GM23338 (cell line): ENCODE results near the gene RHOBTB3. TPM values are rescaled to one million over a fixed set of nuclear protein-coding genes. Genes with fewer than 3 reads are reported as not detected.

Experiments used
- ATAC-seq: fragments of 200-7000 bp; cut with Tn5 transposase; 3 replicates; pipeline ENCODE4 v1.9.1; 2020
- DNase-seq: peaks from one replicate; pipeline ENCODE4 v3.0.0-alpha.2; 2015; ENCODE audit warnings: low spot score
- H2AFZ ChIP-seq: fragments of 200-600 bp; sonication (generic); 2 replicates; pipeline ENCODE4 v1.8.0; 2016; ENCODE audit warnings: antibody characterized with exemption, mild to moderate bottlenecking, moderate library complexity
- H3F3A ChIP-seq: fragments of 200-600 bp; sonication (generic); replicated peaks from 2 replicates; pipeline ENCODE4 v1.8.0; 2017; ENCODE audit warnings: antibody characterized with exemption, mixed run types, low read depth
- H3K27ac ChIP-seq: fragments of 200-600 bp; sonication (generic); 2 replicates; pipeline ENCODE4 v1.6.1; 2016; ENCODE audit warnings: low read depth
- H3K27me3 ChIP-seq: fragments of 200-600 bp; sonication (generic); 2 replicates; pipeline ENCODE4 v1.8.0; 2016; ENCODE audit warnings: mild to moderate bottlenecking, mixed run types, moderate library complexity; ENCODE audit not compliant: insufficient read depth
- H3K36me3 ChIP-seq: fragments of 200-600 bp; sonication (generic); 2 replicates; pipeline ENCODE4 v1.8.0; 2016; ENCODE audit warnings: mild to moderate bottlenecking; ENCODE audit not compliant: insufficient read depth
- H3K4me1 ChIP-seq: fragments of 200-600 bp; sonication (generic); 2 replicates; pipeline ENCODE4 v1.8.0; 2016; ENCODE audit warnings: mild to moderate bottlenecking, moderate library complexity; ENCODE audit not compliant: insufficient read depth
- H3K4me2 ChIP-seq: fragments of 200-600 bp; sonication (generic); 2 replicates; pipeline ENCODE4 v1.7.1; 2017; ENCODE audit warnings: mixed run types
- H3K4me3 ChIP-seq: fragments of 200-600 bp; sonication (generic); 2 replicates; pipeline ENCODE4 v1.6.1; 2016; ENCODE audit warnings: mixed run types
- H3K79me2 ChIP-seq: fragments of 200-600 bp; sonication (generic); replicated peaks from 2 replicates; pipeline ENCODE4 v1.8.0; 2017; ENCODE audit warnings: mild to moderate bottlenecking; ENCODE audit not compliant: insufficient read depth
- H3K9me2 ChIP-seq: fragments of 200-600 bp; sonication (generic); 2 replicates; pipeline ENCODE4 v1.8.0; 2017; ENCODE audit not compliant: insufficient read depth
- H4K20me1 ChIP-seq: fragments of 200-600 bp; sonication (generic); replicated peaks from 2 replicates; pipeline ENCODE4 v1.8.0; 2017; ENCODE audit warnings: mild to moderate bottlenecking; ENCODE audit not compliant: insufficient read depth
- H3K27ac Mint-ChIP-seq: 2 replicates; pipeline ENCODE4 v1.8.0; 2020; ENCODE audit warnings: inconsistent platforms, mild to moderate bottlenecking, moderate library complexity, mixed read lengths
- H3K27me3 Mint-ChIP-seq: 3 replicates; pipeline ENCODE4 v1.8.0; 2022; ENCODE audit warnings: low read depth, mild to moderate bottlenecking, moderate library complexity, mixed read lengths, inconsistent platforms; ENCODE audit not compliant: insufficient read depth, poor library complexity
- H3K36me3 Mint-ChIP-seq: 3 replicates; pipeline ENCODE4 v1.8.0; 2021; ENCODE audit warnings: low read depth, mild to moderate bottlenecking, inconsistent platforms, moderate library complexity, mixed read lengths
- H3K4me1 Mint-ChIP-seq: 3 replicates; pipeline ENCODE4 v1.8.0; 2020; ENCODE audit warnings: mild to moderate bottlenecking, inconsistent platforms, mixed read lengths
- H3K4me3 Mint-ChIP-seq: 3 replicates; pipeline ENCODE4 v1.8.0; 2021; ENCODE audit warnings: moderate library complexity, mild to moderate bottlenecking, inconsistent platforms, mixed read lengths
- H3K9me3 Mint-ChIP-seq: 3 replicates; pipeline ENCODE4 v1.8.0; 2020; ENCODE audit warnings: moderate library complexity, mild to moderate bottlenecking, inconsistent platforms, mixed read lengths
- CREB1 ChIP-seq: fragments of 250-450 bp; sonication (Bioruptor Pico); IDR thresholded peaks from 2 replicates; pipeline ENCODE4 v1.5.0; 2020; ENCODE audit warnings: low read depth, mild to moderate bottlenecking, moderate library complexity
- EZH2 ChIP-seq: fragments of 200-600 bp; sonication (generic); IDR thresholded peaks from one replicate; pipeline ENCODE4 v1.8.0; 2017; ENCODE audit warnings: antibody characterized with exemption, mild to moderate bottlenecking, low read depth; ENCODE audit not compliant: unreplicated experiment
- JUNB ChIP-seq: IDR thresholded peaks from one replicate; pipeline ENCODE4 v1.6.1; 2016; ENCODE audit warnings: antibody characterized with exemption; ENCODE audit not compliant: unreplicated experiment
- NANOG ChIP-seq: IDR thresholded peaks from 2 replicates; pipeline ENCODE4 v1.6.1; 2016; ENCODE audit warnings: antibody characterized with exemption, borderline replicate concordance
- ZNF114 ChIP-seq: fragments of 250-450 bp; sonication (Bioruptor Pico); IDR thresholded peaks from 2 replicates; pipeline ENCODE4 v1.5.0; 2020; ENCODE audit warnings: mild to moderate bottlenecking, moderate library complexity
- polyA plus RNA-seq: library from polyadenylated mRNA; unstranded; fragments of >200 nt; fragmentation: Nextera tagmentation; extraction: Ambion mirVana; gene quantifications from 2 replicates; pipeline ENCODE4 v1.2.1, GENCODE V29; 2016
- total RNA-seq: library from RNA; depleted of rRNA; stranded (reverse); fragments of >200 nt; shearing (Covaris generic); gene quantifications from 2 replicates; pipeline ENCODE4 v1.2.3, GENCODE V29; 2014
- TF ChIP-seq, protein P1 (sequence below): IDR thresholded peaks from 2 replicates; pipeline ENCODE4 v1.6.1; 2016; ENCODE audit warnings: antibody characterized with exemption
- TF ChIP-seq, protein P2 (sequence below), 2 experiments: fragments of 200-600 bp in 1 of 2; sonication (generic) in 1 of 2; conservative IDR thresholded peaks; 2 replicates each; pipeline versions ENCODE4 v1.5.1 to v1.6.1; 2016 to 2017; ENCODE audit warnings: antibody characterized with exemption in 2 of 2, low read depth in 2 of 2, mild to moderate bottlenecking in 2 of 2, moderate library complexity in 1 of 2
- TF ChIP-seq, protein P3 (sequence below): IDR thresholded peaks from one replicate; pipeline ENCODE4 v1.6.1; 2018; ENCODE audit warnings: antibody characterized with exemption; ENCODE audit not compliant: unreplicated experiment
- TF ChIP-seq, protein P4 (sequence below): fragments of 250-450 bp; sonication (Bioruptor Pico); IDR thresholded peaks from 2 replicates; pipeline ENCODE4 v1.5.0; 2020; ENCODE audit warnings: mild to moderate bottlenecking, moderate library complexity

Gene RHOBTB3
- total and polyA plus RNA-seq, 2 experiments from 2014 or later, result 10.0 to 13.4 TPM

DNA sequence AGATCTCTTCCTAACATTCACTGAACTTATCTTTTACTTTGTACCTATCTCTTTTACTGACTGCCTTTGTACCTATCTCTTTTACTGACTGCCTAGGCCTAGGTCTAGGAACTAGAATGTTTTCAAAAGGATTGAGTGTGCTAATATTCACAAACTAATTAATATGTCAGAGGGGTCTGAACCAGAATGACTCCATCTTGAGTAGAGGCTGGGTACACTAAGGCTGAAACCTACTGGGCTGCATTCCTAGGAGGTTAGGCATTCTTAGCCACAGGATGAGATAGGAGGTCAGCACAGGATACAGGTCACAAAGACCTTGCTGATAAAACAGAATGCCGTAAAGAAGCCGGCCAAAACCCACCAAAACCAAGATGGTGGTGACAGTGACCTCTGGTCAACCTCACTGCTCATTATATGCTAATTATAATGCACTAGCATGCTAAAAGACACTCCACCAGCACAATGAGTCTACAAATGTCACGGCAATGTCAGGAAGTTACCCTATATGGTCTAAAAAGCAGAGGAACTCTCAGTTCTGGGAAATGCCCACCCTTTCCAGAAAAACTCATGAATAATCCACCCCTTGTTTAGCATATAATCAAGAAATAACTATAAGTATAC lies 2.5 kb upstream of the RHOBTB3 start (continued):
- TF ChIP-seq, protein P1, sequence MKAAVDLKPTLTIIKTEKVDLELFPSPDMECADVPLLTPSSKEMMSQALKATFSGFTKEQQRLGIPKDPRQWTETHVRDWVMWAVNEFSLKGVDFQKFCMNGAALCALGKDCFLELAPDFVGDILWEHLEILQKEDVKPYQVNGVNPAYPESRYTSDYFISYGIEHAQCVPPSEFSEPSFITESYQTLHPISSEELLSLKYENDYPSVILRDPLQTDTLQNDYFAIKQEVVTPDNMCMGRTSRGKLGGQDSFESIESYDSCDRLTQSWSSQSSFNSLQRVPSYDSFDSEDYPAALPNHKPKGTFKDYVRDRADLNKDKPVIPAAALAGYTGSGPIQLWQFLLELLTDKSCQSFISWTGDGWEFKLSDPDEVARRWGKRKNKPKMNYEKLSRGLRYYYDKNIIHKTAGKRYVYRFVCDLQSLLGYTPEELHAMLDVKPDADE, result no peak
- TF ChIP-seq EZH2 (no peak), NANOG (no peak), ZNF114 (CRISPR knock-in tag) (no peak), CREB1 (CRISPR knock-in tag) (no peak), JUNB (no peak)
- TF ChIP-seq, protein P2, sequence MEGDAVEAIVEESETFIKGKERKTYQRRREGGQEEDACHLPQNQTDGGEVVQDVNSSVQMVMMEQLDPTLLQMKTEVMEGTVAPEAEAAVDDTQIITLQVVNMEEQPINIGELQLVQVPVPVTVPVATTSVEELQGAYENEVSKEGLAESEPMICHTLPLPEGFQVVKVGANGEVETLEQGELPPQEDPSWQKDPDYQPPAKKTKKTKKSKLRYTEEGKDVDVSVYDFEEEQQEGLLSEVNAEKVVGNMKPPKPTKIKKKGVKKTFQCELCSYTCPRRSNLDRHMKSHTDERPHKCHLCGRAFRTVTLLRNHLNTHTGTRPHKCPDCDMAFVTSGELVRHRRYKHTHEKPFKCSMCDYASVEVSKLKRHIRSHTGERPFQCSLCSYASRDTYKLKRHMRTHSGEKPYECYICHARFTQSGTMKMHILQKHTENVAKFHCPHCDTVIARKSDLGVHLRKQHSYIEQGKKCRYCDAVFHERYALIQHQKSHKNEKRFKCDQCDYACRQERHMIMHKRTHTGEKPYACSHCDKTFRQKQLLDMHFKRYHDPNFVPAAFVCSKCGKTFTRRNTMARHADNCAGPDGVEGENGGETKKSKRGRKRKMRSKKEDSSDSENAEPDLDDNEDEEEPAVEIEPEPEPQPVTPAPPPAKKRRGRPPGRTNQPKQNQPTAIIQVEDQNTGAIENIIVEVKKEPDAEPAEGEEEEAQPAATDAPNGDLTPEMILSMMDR (conservative IDR thresholded peaks at IDR 0.05; ENCODE audit: low read depth in 2 of 2), result no peak

- Mint-ChIP-seq H3K4me3 (peak overlapping the region; percentile 87), H3K4me1 (peaks cover 57% of the 10 kb centered on the region)
- H3K4me2 ChIP-seq, result peak overlapping the region; percentile 92
- TF ChIP-seq JUNB (no peak), EZH2 (no peak), NANOG (no peak)
- TF ChIP-seq, protein P3, sequence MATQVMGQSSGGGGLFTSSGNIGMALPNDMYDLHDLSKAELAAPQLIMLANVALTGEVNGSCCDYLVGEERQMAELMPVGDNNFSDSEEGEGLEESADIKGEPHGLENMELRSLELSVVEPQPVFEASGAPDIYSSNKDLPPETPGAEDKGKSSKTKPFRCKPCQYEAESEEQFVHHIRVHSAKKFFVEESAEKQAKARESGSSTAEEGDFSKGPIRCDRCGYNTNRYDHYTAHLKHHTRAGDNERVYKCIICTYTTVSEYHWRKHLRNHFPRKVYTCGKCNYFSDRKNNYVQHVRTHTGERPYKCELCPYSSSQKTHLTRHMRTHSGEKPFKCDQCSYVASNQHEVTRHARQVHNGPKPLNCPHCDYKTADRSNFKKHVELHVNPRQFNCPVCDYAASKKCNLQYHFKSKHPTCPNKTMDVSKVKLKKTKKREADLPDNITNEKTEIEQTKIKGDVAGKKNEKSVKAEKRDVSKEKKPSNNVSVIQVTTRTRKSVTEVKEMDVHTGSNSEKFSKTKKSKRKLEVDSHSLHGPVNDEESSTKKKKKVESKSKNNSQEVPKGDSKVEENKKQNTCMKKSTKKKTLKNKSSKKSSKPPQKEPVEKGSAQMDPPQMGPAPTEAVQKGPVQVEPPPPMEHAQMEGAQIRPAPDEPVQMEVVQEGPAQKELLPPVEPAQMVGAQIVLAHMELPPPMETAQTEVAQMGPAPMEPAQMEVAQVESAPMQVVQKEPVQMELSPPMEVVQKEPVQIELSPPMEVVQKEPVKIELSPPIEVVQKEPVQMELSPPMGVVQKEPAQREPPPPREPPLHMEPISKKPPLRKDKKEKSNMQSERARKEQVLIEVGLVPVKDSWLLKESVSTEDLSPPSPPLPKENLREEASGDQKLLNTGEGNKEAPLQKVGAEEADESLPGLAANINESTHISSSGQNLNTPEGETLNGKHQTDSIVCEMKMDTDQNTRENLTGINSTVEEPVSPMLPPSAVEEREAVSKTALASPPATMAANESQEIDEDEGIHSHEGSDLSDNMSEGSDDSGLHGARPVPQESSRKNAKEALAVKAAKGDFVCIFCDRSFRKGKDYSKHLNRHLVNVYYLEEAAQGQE, result no peak
- TF ChIP-seq, protein P4, sequence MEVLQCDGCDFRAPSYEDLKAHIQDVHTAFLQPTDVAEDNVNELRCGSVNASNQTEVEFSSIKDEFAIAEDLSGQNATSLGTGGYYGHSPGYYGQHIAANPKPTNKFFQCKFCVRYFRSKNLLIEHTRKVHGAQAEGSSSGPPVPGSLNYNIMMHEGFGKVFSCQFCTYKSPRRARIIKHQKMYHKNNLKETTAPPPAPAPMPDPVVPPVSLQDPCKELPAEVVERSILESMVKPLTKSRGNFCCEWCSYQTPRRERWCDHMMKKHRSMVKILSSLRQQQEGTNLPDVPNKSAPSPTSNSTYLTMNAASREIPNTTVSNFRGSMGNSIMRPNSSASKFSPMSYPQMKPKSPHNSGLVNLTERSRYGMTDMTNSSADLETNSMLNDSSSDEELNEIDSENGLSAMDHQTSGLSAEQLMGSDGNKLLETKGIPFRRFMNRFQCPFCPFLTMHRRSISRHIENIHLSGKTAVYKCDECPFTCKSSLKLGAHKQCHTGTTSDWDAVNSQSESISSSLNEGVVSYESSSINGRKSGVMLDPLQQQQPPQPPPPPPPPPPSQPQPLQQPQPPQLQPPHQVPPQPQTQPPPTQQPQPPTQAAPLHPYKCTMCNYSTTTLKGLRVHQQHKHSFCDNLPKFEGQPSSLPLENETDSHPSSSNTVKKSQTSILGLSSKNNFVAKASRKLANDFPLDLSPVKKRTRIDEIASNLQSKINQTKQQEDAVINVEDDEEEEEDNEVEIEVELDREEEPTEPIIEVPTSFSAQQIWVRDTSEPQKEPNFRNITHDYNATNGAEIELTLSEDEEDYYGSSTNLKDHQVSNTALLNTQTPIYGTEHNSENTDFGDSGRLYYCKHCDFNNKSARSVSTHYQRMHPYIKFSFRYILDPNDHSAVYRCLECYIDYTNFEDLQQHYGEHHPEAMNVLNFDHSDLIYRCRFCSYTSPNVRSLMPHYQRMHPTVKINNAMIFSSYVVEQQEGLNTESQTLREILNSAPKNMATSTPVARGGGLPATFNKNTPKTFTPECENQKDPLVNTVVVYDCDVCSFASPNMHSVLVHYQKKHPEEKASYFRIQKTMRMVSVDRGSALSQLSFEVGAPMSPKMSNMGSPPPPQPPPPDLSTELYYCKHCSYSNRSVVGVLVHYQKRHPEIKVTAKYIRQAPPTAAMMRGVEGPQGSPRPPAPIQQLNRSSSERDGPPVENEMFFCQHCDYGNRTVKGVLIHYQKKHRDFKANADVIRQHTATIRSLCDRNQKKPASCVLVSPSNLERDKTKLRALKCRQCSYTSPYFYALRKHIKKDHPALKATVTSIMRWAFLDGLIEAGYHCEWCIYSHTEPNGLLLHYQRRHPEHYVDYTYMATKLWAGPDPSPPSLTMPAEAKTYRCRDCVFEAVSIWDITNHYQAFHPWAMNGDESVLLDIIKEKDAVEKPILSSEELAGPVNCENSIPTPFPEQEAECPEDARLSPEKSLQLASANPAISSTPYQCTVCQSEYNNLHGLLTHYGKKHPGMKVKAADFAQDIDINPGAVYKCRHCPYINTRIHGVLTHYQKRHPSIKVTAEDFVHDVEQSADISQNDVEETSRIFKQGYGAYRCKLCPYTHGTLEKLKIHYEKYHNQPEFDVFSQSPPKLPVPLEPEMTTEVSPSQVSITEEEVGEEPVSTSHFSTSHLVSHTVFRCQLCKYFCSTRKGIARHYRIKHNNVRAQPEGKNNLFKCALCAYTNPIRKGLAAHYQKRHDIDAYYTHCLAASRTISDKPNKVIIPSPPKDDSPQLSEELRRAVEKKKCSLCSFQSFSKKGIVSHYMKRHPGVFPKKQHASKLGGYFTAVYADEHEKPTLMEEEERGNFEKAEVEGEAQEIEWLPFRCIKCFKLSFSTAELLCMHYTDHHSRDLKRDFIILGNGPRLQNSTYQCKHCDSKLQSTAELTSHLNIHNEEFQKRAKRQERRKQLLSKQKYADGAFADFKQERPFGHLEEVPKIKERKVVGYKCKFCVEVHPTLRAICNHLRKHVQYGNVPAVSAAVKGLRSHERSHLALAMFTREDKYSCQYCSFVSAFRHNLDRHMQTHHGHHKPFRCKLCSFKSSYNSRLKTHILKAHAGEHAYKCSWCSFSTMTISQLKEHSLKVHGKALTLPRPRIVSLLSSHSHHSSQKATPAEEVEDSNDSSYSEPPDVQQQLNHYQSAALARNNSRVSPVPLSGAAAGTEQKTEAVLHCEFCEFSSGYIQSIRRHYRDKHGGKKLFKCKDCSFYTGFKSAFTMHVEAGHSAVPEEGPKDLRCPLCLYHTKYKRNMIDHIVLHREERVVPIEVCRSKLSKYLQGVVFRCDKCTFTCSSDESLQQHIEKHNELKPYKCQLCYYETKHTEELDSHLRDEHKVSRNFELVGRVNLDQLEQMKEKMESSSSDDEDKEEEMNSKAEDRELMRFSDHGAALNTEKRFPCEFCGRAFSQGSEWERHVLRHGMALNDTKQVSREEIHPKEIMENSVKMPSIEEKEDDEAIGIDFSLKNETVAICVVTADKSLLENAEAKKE (CRISPR knock-in tag), result no peak
Measured at GRCh38 chr5:95729115-95730010, 1.8 kb upstream of the RHOBTB3 start.

More at GRCh38 chr5:95729115-95730010, 1.8 kb upstream of the RHOBTB3 start:
- Histone ChIP-seq H3K79me2 (no peaks in the 10 kb centered on the region), H3K4me3 (peak overlapping the region; percentile 62), H3K4me1 (peaks cover 34% of the 10 kb centered on the region), H3K9me2 (no peaks in the 10 kb centered on the region), H4K20me1 (no peaks in the 10 kb centered on the region; the same call in 1 of the 2 replicates), H3K36me3 (no peaks in the 10 kb centered on the region), H3F3A (no peaks in the 10 kb centered on the region), H3K27me3 (peaks cover 65% of the 10 kb centered on the region), H2AFZ (no peak overlapping the region), H3K27ac (no peak overlapping the region)
- no peak for ATAC-seq
- Mint-ChIP-seq H3K36me3 (no peaks in the 10 kb centered on the region), H3K9me3 (no peaks in the 10 kb centered on the region), H3K27me3 (peaks cover 18% of the 10 kb centered on the region), H3K27ac (no peak overlapping the region)
- no peak for DNase-seq
